SU-DHL-6 (cell line): Measurements from ENCODE around the gene SAMD11.

Experiments used
- H2AFZ ChIP-seq: fragments of 200-600 bp; sonication (generic); 2 replicates; pipeline ENCODE4 v1.6.1; 2014; ENCODE audit warnings: low read depth, mild to moderate bottlenecking, moderate library complexity, mixed read lengths, antibody characterized with exemption, low read length; ENCODE audit not compliant: severe bottlenecking
- H3F3A ChIP-seq: fragments of 200-600 bp; shearing (Covaris generic); 2 replicates; pipeline ENCODE4 v1.6.0; 2016; ENCODE audit warnings: antibody characterized with exemption, mild to moderate bottlenecking; ENCODE audit not compliant: insufficient read depth
- H3K27ac ChIP-seq: fragments of 200-600 bp; sonication (generic); 2 replicates; pipeline ENCODE4 v1.5.1; 2016; ENCODE audit warnings: low read depth, mild to moderate bottlenecking, low read length, moderate library complexity, mixed read lengths
- H3K27me3 ChIP-seq: fragments of 200-600 bp; sonication (generic), shearing (Covaris generic); 2 replicates; pipeline ENCODE4 v1.6.0; 2014; ENCODE audit warnings: mild to moderate bottlenecking, low read length
- H3K36me3 ChIP-seq: fragments of 200-600 bp; sonication (generic); 2 replicates; pipeline ENCODE4 v1.6.1; 2014; ENCODE audit warnings: mild to moderate bottlenecking, low read length, mixed read lengths
- H3K4me2 ChIP-seq: fragments of 300-600, 200-600 bp; shearing (Covaris generic), sonication (generic); 2 replicates; pipeline ENCODE4 v1.6.0; 2014; ENCODE audit warnings: low read length, low read depth, mild to moderate bottlenecking; ENCODE audit not compliant: poor library complexity, severe bottlenecking
- H3K4me3 ChIP-seq: fragments of 200-600 bp; sonication (generic); 2 replicates; pipeline ENCODE4 v1.5.1; 2014; ENCODE audit warnings: antibody characterized with exemption, low read length, mild to moderate bottlenecking, mixed read lengths; ENCODE audit not compliant: insufficient read depth, poor library complexity, severe bottlenecking
- H3K79me2 ChIP-seq: fragments of 200-600 bp; sonication (generic); 2 replicates; pipeline ENCODE4 v1.6.1; 2014; ENCODE audit warnings: mild to moderate bottlenecking, low read length, moderate library complexity; ENCODE audit not compliant: insufficient read depth
- H3K9ac ChIP-seq: fragments of 200-600 bp; sonication (generic); 2 replicates; pipeline ENCODE4 v1.7.0; 2014; ENCODE audit warnings: mild to moderate bottlenecking, low read length
- H3K9me2 ChIP-seq: fragments of 200-600 bp; sonication (generic); replicated peaks from 2 replicates; pipeline ENCODE4 v1.6.1; 2014; ENCODE audit warnings: low read length; ENCODE audit not compliant: insufficient read depth
- H3K9me3 ChIP-seq: fragments of 200-600 bp; sonication (generic); 2 replicates; pipeline ENCODE4 v1.6.1; 2014; ENCODE audit warnings: low read length, mixed read lengths; ENCODE audit not compliant: insufficient read depth
- H4K20me1 ChIP-seq: fragments of 200-600 bp; sonication (generic); 2 replicates; pipeline ENCODE4 v1.6.1; 2014; ENCODE audit warnings: low read depth, mild to moderate bottlenecking, antibody characterized with exemption, low read length, moderate library complexity, mixed read lengths
- EZH2phosphoT487 ChIP-seq: fragments of 200-600 bp; sonication (generic), shearing (Covaris generic); conservative IDR thresholded peaks from 2 replicates; pipeline ENCODE4 v1.6.1; 2018; ENCODE audit warnings: mild to moderate bottlenecking, antibody characterized with exemption, low read length, moderate library complexity, mixed read lengths
- TF ChIP-seq, protein P1 (sequence below): fragments of 200-600 bp; sonication (generic); IDR thresholded peaks from one replicate; pipeline ENCODE4 v1.5.1; 2017; ENCODE audit warnings: antibody characterized with exemption, mild to moderate bottlenecking, low read length, moderate library complexity; ENCODE audit not compliant: insufficient read depth, poor library complexity, severe bottlenecking

Gene SAMD11

GRCh38 chr1:969260-969855 is 45.6 kb downstream of the SAMD11 start:
- no peaks in the 10 kb centered on the region for H3K27me3 ChIP-seq
- no peaks in the 10 kb centered on the region for H3K36me3 ChIP-seq
- no peak overlapping the region for H3K9ac ChIP-seq
- no peaks in the 10 kb centered on the region for H3K9me2 ChIP-seq
- no peak overlapping the region for H3K27ac ChIP-seq
- no peaks in the 10 kb centered on the region for H3K79me2 ChIP-seq
- no peak overlapping the region for H2AFZ ChIP-seq
- no peak overlapping the region for H3K4me3 ChIP-seq
- H3K4me2 ChIP-seq: no peak overlapping the region
- TF ChIP-seq, protein P1, sequence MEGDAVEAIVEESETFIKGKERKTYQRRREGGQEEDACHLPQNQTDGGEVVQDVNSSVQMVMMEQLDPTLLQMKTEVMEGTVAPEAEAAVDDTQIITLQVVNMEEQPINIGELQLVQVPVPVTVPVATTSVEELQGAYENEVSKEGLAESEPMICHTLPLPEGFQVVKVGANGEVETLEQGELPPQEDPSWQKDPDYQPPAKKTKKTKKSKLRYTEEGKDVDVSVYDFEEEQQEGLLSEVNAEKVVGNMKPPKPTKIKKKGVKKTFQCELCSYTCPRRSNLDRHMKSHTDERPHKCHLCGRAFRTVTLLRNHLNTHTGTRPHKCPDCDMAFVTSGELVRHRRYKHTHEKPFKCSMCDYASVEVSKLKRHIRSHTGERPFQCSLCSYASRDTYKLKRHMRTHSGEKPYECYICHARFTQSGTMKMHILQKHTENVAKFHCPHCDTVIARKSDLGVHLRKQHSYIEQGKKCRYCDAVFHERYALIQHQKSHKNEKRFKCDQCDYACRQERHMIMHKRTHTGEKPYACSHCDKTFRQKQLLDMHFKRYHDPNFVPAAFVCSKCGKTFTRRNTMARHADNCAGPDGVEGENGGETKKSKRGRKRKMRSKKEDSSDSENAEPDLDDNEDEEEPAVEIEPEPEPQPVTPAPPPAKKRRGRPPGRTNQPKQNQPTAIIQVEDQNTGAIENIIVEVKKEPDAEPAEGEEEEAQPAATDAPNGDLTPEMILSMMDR: no peak
- TF ChIP-seq EZH2phosphoT487: no peak
- H3F3A ChIP-seq: no peaks in the 10 kb centered on the region
- H4K20me1 ChIP-seq: no peaks in the 10 kb centered on the region
- H3K9me3 ChIP-seq: no peaks in the 10 kb centered on the region

DNA sequence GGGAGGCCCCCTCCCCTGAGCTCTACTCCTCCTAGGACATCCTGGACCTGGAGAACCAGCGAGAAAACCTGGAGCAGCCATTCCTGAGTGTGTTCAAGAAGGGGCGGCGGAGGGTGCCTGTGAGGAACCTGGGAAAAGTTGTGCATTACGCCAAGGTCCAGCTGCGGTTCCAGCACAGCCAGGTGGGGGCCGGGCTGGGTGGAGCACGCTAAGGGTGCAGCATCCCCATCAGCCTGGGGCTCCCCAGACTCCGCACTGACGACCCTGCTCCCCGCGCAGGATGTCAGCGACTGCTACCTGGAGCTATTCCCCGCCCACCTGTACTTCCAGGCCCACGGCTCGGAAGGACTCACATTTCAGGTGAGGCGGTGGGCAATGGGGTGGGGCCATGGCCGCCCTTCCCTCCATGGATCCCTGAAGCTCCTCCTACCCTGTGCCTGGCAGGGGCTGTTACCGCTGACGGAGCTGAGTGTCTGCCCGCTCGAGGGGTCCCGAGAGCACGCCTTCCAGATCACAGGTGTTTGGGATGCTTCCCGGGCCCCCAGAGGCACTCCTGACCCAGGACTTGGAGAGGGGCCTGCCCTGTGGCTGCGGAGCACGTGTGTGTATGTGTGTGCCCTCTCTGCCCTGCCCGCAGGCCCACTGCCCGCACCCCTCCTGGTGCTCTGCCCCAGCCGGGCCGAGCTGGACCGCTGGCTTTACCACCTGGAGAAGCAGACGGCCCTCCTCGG is 46.7 kb downstream of the SAMD11 start:
- H3K36me3 ChIP-seq: no peaks in the 10 kb centered on the region
- H3K9ac ChIP-seq: no peak overlapping the region
- no peaks in the 10 kb centered on the region for H4K20me1 ChIP-seq
- H3K27ac ChIP-seq: no peak overlapping the region
- TF ChIP-seq, protein P1: no peak
- no peak overlapping the region for H2AFZ ChIP-seq
- no peak overlapping the region for H3K4me2 ChIP-seq
- no peaks in the 10 kb centered on the region for H3K9me2 ChIP-seq
- H3K79me2 ChIP-seq: no peaks in the 10 kb centered on the region
- H3K9me3 ChIP-seq: no peaks in the 10 kb centered on the region
- H3K27me3 ChIP-seq: no peaks in the 10 kb centered on the region
- H3K4me3 ChIP-seq: no peak overlapping the region
- H3F3A ChIP-seq: no peaks in the 10 kb centered on the region

DNA sequence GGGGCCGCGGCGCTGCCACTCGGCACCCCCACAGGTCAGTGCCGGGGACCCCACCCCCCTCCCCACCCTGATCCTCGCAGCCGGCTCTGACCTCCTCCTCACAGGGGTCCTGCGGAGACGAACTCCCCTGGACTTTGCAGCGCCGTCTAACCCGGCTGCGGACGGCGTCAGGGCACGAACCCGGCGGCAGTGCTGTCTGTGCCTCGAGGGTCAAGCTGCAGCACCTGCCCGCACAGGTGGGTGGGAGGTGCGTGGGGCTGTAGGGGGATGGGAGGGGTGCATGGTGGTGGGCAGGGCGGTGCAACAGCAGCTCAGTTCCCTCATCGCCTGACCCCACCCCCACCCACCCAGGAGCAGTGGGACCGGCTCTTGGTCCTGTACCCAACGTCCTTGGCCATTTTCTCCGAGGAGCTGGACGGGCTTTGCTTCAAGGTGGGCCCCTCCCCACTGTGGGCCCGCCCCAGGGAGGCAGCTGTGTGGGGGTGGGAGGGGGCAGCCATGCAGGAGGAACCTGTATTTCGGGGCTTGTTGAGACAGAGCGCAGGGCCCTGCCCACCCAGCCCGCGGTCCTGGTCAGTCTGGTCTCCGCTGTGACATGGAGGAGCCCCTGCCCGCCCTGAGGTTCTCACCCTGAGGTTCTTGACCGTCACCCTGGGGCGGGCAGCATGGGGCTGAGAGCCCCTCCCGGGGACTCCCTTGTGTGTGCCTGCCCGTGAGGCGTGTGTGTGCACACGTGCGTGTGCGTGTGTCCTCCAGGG is 47.4 kb downstream of the SAMD11 start:
- no peaks in the 10 kb centered on the region for H3K27me3 ChIP-seq
- H3K9me2 ChIP-seq: no peaks in the 10 kb centered on the region
- TF ChIP-seq, protein P1: no peak
- no peak for TF ChIP-seq EZH2phosphoT487
- no peaks in the 10 kb centered on the region for H3K9me3 ChIP-seq
- no peak overlapping the region for H3K27ac ChIP-seq
- no peak overlapping the region for H3K9ac ChIP-seq
- H4K20me1 ChIP-seq: no peaks in the 10 kb centered on the region
- no peaks in the 10 kb centered on the region for H3F3A ChIP-seq
- no peak overlapping the region for H3K4me2 ChIP-seq
- no peaks in the 10 kb centered on the region for H3K79me2 ChIP-seq
- H3K4me3 ChIP-seq: no peak overlapping the region
- H3K36me3 ChIP-seq: no peaks in the 10 kb centered on the region
- H2AFZ ChIP-seq: no peak overlapping the region
